AG09319 (cell line): Measurements from ENCODE around the gene ESPN.

Experiments used
- DNase-seq: peaks from one replicate; pipeline ENCODE4 v3.0.0-alpha.2; 2010; ENCODE audit warnings: low read depth; ENCODE audit errors: extremely low read depth
- CTCF ChIP-seq: IDR thresholded peaks from 2 replicates; pipeline ENCODE4 v1.5.1; 2011; ENCODE audit warnings: low read depth, mild to moderate bottlenecking, inconsistent platforms, low read length, moderate library complexity

The ESPN gene

GRCh38 chr1:6500544-6501278 lies 76.1 kb downstream of the ESPN start:
- no peak for DNase-seq
- no peak for TF ChIP-seq CTCF

DNA sequence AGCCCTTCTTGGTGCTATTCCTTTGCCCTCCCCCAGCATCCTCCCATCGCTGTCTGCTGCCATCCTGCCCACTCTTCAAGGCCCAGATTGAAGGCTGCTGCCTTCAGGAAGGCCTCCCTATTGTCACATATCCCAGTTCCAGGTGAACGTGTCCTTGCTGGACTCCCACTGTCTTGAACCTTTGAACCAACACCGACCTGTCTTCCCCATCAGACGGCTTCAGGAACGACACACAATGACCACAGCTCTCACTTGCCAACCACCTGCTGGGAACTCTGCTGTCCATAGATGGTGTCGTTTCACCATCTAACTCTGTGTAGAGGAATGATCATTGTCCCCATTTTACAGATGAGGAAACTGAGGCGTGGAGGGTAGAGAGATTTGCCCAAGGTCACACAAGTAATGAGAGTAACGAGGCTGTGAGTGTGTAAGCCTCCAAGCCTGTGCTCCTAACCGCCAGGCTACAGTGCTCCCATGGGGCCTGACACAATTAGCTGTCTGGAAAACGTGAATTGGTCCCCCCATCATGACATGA lies 76.8 kb downstream of the ESPN start:
- DNase-seq: no peak

GRCh38 chr1:6502000-6502891 lies 77.7 kb downstream of the ESPN start:
- DNase-seq: no peak
- no peak for TF ChIP-seq CTCF

More for the DNA sequence above, 76.8 kb downstream of the ESPN start:
- TF ChIP-seq CTCF: no peak

DNA sequence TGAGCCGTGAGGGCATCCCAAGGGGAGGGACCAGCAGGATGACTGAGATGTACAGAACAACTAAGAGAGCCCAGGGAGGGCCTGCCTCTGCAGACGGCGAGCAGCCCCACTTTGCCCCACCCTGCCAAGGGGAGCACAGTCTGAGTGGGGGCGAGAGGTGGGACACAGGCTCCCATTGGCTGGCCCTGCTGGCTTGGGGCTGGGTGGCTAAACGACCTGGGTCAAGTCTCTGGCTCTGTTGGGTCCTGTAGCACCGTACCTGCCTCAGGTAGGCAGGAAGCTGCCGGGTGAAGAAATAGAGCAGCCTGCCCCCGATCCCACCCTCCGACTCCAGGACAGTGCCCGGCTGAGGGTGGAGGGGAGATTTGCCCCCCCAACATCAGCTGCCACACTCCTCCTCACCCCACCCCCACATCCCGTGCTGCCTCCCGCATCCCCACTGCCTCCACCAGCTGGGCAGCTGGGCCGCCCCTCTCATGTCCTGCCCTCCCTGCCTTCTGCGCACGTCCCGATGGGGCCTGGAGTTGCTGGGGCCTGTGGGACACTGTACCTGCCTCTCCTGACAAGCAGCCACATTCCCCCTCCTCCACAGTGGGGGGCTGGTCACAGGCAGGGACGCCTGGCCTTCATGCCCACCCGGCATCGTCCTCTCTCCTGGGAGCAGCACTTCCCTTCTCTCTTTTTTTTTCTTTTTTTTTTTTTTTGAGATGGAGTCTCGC lies 79.5 kb downstream of the ESPN start:
- no peak for DNase-seq
- no peak for TF ChIP-seq CTCF

DNA sequence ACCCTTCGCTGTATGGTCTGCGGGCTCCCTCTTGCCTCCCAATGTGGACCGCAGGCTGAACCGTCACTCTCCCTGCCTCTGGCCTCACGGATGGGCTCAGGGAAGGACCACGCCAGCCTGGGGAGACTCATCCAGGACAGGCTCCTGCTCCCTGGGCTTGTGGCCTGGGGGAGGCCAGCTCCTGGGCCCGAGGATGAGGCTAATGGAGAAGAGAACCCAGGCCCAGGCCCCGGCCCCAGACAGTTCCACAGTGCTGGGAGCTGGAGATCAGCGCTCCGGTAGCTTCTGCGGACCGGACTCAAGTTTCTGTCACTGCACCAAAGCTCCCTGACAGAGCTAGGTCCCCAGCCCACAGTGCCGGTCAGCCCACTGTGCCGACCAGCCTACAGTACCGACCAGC lies 80.3 kb downstream of the ESPN start:
- DNase-seq: no peak
- TF ChIP-seq CTCF: no peak

- DNase-seq: no peak
- no peak for TF ChIP-seq CTCF
Observed at GRCh38 chr1:6505367-6506209, 81.0 kb downstream of the ESPN start.
